Astrocyte of the cerebellum (primary cell): ENCODE measurements around the gene UBE2H.

Experiments used
- DNase-seq: peaks from one replicate; pipeline ENCODE4 v3.0.0-alpha.2; 2011; ENCODE audit warnings: low read depth
- H3K4me3 ChIP-seq: 2 replicates; pipeline ENCODE4 v1.5.1; 2011; ENCODE audit warnings: mild to moderate bottlenecking, low read depth, low read length, moderate library complexity
- in situ Hi-C: cut with HindIII; loops from 2 replicates; pipeline ENCODE4 v1.10.0; 2017; ENCODE audit warnings: low sequenced_read_pairs
- TF ChIP-seq, protein P1 (sequence below): IDR thresholded peaks from 2 replicates; pipeline ENCODE4 v1.5.1; 2012; ENCODE audit warnings: low read length, low read depth, moderate library complexity, mild to moderate bottlenecking; ENCODE audit errors: missing control alignments

The UBE2H gene

DNA sequence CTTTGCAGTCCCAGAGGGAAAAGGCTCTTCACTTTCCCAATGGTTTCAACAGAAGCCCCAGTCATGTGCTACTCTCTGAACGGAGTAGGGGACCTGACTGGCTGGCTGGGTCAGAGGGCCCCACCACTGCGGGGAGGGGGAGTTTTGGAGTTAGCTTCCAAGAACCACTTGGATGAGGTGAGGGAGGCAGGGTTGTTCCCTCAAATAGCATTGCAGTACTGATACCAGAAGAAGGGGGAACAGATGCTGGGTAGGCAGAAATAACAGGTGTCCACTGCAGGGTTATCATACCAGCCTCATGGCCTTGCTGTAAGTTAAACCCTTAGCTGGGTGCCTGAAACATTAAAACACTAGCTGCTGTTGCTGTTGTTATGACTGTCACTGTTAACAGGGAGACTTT, 131.3 kb downstream of the UBE2H start:
- DNase-seq = no peak
- in situ Hi-C loops = no loop called here
- TF ChIP-seq, protein P1, sequence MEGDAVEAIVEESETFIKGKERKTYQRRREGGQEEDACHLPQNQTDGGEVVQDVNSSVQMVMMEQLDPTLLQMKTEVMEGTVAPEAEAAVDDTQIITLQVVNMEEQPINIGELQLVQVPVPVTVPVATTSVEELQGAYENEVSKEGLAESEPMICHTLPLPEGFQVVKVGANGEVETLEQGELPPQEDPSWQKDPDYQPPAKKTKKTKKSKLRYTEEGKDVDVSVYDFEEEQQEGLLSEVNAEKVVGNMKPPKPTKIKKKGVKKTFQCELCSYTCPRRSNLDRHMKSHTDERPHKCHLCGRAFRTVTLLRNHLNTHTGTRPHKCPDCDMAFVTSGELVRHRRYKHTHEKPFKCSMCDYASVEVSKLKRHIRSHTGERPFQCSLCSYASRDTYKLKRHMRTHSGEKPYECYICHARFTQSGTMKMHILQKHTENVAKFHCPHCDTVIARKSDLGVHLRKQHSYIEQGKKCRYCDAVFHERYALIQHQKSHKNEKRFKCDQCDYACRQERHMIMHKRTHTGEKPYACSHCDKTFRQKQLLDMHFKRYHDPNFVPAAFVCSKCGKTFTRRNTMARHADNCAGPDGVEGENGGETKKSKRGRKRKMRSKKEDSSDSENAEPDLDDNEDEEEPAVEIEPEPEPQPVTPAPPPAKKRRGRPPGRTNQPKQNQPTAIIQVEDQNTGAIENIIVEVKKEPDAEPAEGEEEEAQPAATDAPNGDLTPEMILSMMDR = no peak
- H3K4me3 ChIP-seq = no peak overlapping the region

DNA sequence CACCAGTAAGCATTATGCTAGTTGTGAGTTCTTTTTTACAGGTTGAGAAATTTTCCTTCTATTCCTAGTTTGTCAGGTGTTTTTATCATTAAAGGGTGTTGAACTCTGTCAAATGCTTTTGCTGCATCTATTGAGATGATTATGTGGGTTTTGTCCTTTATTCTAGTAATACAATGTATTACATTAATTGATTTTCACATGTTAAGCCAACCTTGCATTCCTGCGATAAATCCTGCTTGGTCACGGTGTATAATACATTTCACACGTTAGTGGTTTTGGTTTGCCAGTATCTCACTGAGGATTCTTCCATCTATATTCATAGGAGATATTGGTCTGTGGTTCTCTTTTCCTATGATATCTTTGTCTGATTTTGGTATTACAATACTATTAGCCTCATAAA, 136.0 kb downstream of the UBE2H start:
- in situ Hi-C loops = loop anchor here (10.0 kb wide), 1 partner anchor 152 kb away; no protein-coding TSS in a partner anchor
- DNase-seq = no peak
- TF ChIP-seq, protein P1 = no peak
- H3K4me3 ChIP-seq = no peak overlapping the region

DNA sequence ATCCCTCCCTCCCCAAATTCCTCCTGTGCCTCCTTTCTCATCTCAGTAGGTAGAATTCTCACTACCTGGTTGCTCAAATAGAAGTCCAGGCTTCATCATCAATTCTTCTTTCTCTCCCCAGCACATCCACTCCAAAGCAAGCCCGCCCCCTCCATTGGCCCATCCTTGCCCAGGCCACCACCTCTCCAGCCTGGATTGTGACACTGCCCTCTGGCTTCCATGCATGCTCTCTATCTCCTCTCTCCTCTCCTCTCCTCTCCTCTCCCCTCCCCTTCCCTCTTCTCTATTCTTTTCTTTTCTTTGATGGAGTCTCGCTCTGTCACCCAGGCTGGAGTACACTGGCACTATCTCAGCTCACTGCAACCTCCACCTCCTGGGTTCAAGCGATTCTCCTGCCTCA, 144.9 kb downstream of the UBE2H start:
- no peak for DNase-seq
- in situ Hi-C loops = no loop called here
- H3K4me3 ChIP-seq = no peak overlapping the region
- TF ChIP-seq, protein P1 = no peak

DNA sequence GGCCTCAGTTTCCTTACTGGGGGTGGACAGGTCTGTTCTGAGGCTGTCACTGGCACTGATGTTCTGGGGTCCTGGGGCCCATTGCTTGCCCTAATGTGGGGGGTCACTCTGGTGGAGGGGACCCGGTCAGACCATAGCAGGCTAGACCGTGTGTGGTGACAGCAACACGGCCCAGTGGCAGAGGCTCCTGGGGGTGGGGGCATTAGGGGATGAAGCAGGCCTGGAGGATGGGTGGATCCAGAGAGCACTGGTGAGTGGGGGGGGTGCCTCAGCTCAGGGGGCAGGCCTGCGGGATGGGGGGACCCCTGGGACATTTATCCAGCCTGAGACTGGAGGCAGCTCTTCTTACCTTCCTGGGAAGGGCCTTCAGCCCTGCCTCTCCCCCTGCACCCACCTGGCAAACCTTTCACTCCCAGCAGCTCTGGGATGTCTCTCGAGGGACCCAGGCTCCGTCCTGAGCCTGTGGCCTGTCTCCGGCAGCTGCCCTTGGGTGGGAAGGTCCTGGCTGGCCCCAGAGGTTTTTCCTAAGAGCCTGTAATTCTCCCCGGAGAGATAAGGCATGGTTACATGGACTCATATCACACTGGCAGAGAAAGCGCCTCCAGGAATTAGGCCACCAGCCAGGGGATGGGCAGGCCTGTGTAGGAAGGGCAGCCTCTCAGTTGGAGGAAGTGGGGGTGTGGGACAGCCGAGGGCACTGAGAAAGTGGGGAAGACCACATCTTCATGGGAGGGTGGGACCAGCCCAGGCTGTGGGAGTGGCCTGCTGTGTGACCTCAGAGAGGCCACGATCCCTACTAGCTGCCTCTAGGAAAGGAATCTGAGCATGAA, 147.7 kb downstream of the UBE2H start:
- TF ChIP-seq, protein P1 = no peak
- H3K4me3 ChIP-seq = no peak overlapping the region
- in situ Hi-C loops = no loop called here
- no peak for DNase-seq

DNA sequence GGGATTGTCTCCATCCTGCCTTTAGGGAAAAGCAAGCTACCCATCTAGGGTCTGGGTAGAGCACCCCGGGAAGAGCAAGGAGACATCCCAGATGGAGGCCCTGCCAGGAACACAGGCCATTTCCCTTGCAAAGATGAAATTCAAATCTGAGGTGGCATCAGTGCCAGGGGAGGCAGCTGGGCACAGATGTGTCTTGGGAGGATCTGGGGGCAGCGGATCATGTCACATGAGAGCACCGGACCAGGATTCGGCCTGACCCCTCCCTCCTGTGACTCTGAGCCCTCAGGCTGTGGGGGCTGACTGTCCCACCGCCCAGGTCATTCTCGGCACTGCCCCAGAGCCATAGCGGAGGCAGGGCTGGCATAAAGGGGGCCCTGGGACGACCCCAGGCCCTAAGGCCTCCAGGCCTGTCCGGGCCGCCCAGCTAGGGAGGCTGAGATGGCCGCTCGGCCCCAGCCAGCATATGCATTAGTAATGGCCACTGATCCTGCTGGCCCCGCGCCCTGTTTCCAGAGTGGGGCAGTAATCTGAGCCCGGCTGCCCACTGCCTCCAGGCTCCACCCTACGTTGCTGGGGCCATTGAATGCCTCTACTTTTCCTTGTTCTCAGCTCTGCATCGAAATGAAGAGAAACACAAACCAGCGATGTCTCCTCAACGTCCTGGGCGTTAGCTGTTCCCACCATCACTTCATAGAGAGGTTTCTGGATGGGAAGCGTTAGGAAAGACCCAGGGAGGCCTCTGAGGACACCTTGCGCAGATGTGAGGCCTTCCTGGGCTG, 148.5 kb downstream of the UBE2H start:
- TF ChIP-seq, protein P1 = no peak
- in situ Hi-C loops = no loop called here
- H3K4me3 ChIP-seq = no peak overlapping the region
- DNase-seq = no peak

DNA sequence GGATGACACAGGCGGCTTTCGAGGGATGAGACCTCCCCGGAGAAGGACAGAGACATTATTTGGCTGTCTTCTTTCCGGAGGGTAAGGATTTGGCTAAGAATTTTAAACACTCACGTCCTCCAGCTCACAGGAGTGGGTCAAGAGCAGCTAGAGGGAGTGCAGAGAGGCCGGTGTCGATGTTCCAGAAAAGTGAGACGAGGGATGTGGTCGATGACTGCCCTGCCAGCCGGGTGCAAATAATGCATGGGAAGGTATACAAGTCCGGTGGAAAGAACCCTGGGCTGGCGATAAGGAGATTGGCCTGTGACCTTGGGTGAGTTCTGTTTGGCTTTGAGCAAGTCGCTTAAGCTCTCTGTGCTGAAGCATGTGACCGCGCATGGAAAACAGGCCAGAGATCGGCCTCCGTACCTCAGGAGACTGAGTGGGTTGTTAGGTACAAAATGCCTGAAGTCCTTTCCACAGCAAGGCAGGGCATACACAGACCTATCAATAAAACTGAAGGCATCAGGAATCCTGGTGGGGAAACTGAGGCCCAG, 149.1 kb downstream of the UBE2H start:
- no peak for DNase-seq
- TF ChIP-seq, protein P1 = no peak
- no peak overlapping the region for H3K4me3 ChIP-seq
- in situ Hi-C loops = no loop called here
